Mesendoderm (in vitro differentiated cells): Measurements from ENCODE around the gene C2orf81.
"Not testable (repeated sequence)": the region's sequence is repeated elsewhere in the genome, so short reads cannot be mapped to it uniquely, and the experiment has no call there.

Experiments used
- DNase-seq: peaks from one replicate; pipeline ENCODE4 v3.0.0; 2013
- H2AK5ac ChIP-seq: 2 replicates; pipeline ENCODE4 v1.6.1; 2013; ENCODE audit warnings: low read length, inconsistent platforms
- H2BK120ac ChIP-seq: 2 replicates; pipeline ENCODE4 v1.6.1; 2013; ENCODE audit warnings: low read depth, mild to moderate bottlenecking, low read length, moderate library complexity, mixed read lengths
- H2BK15ac ChIP-seq: replicated peaks from 2 replicates; pipeline ENCODE4 v1.6.1; 2013; ENCODE audit warnings: low read depth, mild to moderate bottlenecking, moderate library complexity
- H2BK5ac ChIP-seq: 2 replicates; pipeline ENCODE4 v1.6.1; 2013; ENCODE audit warnings: low read length, inconsistent platforms
- H3K18ac ChIP-seq: 2 replicates; pipeline ENCODE4 v1.6.1; 2013; ENCODE audit warnings: mild to moderate bottlenecking, low read length, mixed read lengths
- H3K23ac ChIP-seq: one replicate; pipeline ENCODE4 v1.6.1; 2013; ENCODE audit warnings: low read length
- H3K27ac ChIP-seq: 2 replicates; pipeline ENCODE4 v1.5.1; 2013; ENCODE audit warnings: low read depth, mild to moderate bottlenecking, inconsistent platforms, low read length, moderate library complexity
- H3K27me3 ChIP-seq: 2 replicates; pipeline ENCODE4 v1.6.1; 2013; ENCODE audit warnings: low read length, control low read depth, mild to moderate bottlenecking, inconsistent platforms; ENCODE audit not compliant: insufficient read depth, poor library complexity
- H3K36me3 ChIP-seq: 2 replicates; pipeline ENCODE4 v1.6.1; 2013; ENCODE audit warnings: low read length, inconsistent platforms; ENCODE audit not compliant: control insufficient read depth, insufficient read depth
- H3K4ac ChIP-seq: one replicate; pipeline ENCODE4 v1.6.1; 2013; ENCODE audit warnings: low read depth, mild to moderate bottlenecking, low read length, moderate library complexity
- H3K4me1 ChIP-seq: 2 replicates; pipeline ENCODE4 v1.6.1; 2013; ENCODE audit warnings: low read depth, low read length, inconsistent platforms; ENCODE audit not compliant: control insufficient read depth
- H3K4me2 ChIP-seq: 2 replicates; pipeline ENCODE4 v1.6.1; 2013; ENCODE audit warnings: low read length
- H3K4me3 ChIP-seq: 2 replicates; pipeline ENCODE4 v1.5.1; 2013; ENCODE audit warnings: mild to moderate bottlenecking, low read length
- H3K56ac ChIP-seq: one replicate; pipeline ENCODE4 v1.6.1; 2013; ENCODE audit warnings: low read length
- H3K79me1 ChIP-seq: 2 replicates; pipeline ENCODE4 v1.6.1; 2013; ENCODE audit warnings: low read length, inconsistent platforms
- H3K79me2 ChIP-seq: 2 replicates; pipeline ENCODE4 v1.6.1; 2013; ENCODE audit warnings: mild to moderate bottlenecking, low read length; ENCODE audit not compliant: control insufficient read depth, insufficient read depth
- H3K9ac ChIP-seq: 2 replicates; pipeline ENCODE4 v1.6.1; 2013; ENCODE audit warnings: low read length, inconsistent platforms
- H4K5ac ChIP-seq: one replicate; pipeline ENCODE4 v1.6.1; 2013; ENCODE audit warnings: low read length
- H4K8ac ChIP-seq: one replicate; pipeline ENCODE4 v1.6.1; 2013; ENCODE audit warnings: low read depth, mild to moderate bottlenecking, control low read depth, low read length, moderate library complexity
- WGBS: extraction: QIAGEN DNeasy Blood & Tissue Kit; methylation state at CpG from one replicate; pipeline ENCODE4 v1.1.7; 2013; ENCODE audit warnings: low lambda C conversion rate, missing lambda C conversion rate; ENCODE audit not compliant: insufficient coverage; ENCODE audit errors: extremely low coverage; 5-methylcytosine and 5-hydroxymethylcytosine counted together

C2orf81 gene

GRCh38 chr2:74447230-74447999, 26.0 kb upstream of the C2orf81 start:
- Histone ChIP-seq H3K36me3 (no peaks in the 10 kb centered on the region), H2BK15ac (no peak overlapping the region), H3K79me2 (no peaks in the 10 kb centered on the region), H3K79me1 (no peaks in the 10 kb centered on the region), H2AK5ac (no peak overlapping the region), H2BK5ac (no peak overlapping the region), H3K4ac (no peak overlapping the region), H4K5ac (no peak overlapping the region), H3K23ac (no peak overlapping the region), H3K27me3 (no peaks in the 10 kb centered on the region), H3K56ac (no peak overlapping the region), H3K4me1 (no peaks in the 10 kb centered on the region), H3K4me3 (no peak overlapping the region), H3K4me2 (no peak overlapping the region), H3K27ac (no peak overlapping the region), H3K9ac (no peak overlapping the region), H4K8ac (no peak overlapping the region), H2BK120ac (no peak overlapping the region), H3K18ac (no peak overlapping the region)
- no CpG with 5 or more reads among the region's 5 CpGs for WGBS
- no peak for DNase-seq

- no peaks in the 10 kb centered on the region for H3K36me3 ChIP-seq
- peaks cover 10% of the 10 kb centered on the region for H3K79me2 ChIP-seq
- H3K4me1 ChIP-seq: peaks cover under 1% of the 10 kb centered on the region
- no peak overlapping the region for H3K18ac ChIP-seq
- H3K79me1 ChIP-seq: peaks cover 4% of the 10 kb centered on the region
- no peak overlapping the region for H3K4ac ChIP-seq
- no peak overlapping the region for H4K8ac ChIP-seq
- H3K9ac ChIP-seq: no peak overlapping the region
- no peak overlapping the region for H3K4me3 ChIP-seq
- H3K23ac ChIP-seq: no peak overlapping the region
- no peak overlapping the region for H3K56ac ChIP-seq
- H2BK15ac ChIP-seq: no peak overlapping the region
- no peak for DNase-seq
- no peak overlapping the region for H3K27ac ChIP-seq
- no peak overlapping the region for H2AK5ac ChIP-seq
- no peak overlapping the region for H4K5ac ChIP-seq
- no CpG with 5 or more reads among the region's 5 CpGs for WGBS
- H2BK5ac ChIP-seq: no peak overlapping the region
- H2BK120ac ChIP-seq: no peak overlapping the region
- H3K27me3 ChIP-seq: no peaks in the 10 kb centered on the region
- H3K4me2 ChIP-seq: no peak overlapping the region
These were observed 23.3 kb upstream of the C2orf81 start for GRCh38 chr2:74444498-74445318.

GRCh38 chr2:74442483-74443297, 21.3 kb upstream of the C2orf81 start:
- not testable (repeated sequence) for H2BK15ac ChIP-seq, H3K23ac ChIP-seq, H4K8ac ChIP-seq, H3K27me3 ChIP-seq, H2BK120ac ChIP-seq, H3K18ac ChIP-seq, H3K4me3 ChIP-seq, H3K36me3 ChIP-seq, H3K4ac ChIP-seq, H2BK5ac ChIP-seq, H4K5ac ChIP-seq, H2AK5ac ChIP-seq, DNase-seq
- peak overlapping the region; percentile 15 for H3K56ac ChIP-seq
- peaks cover 20% of the 10 kb centered on the region for H3K79me1 ChIP-seq
- peak overlapping the region; percentile 3 for H3K4me2 ChIP-seq
- peak overlapping the region; percentile 96 for H3K9ac ChIP-seq
- peaks cover 12% of the 10 kb centered on the region for H3K4me1 ChIP-seq
- peaks cover 30% of the 10 kb centered on the region for H3K79me2 ChIP-seq
- no CpG with 5 or more reads among the region's 16 CpGs for WGBS
- H3K27ac ChIP-seq: peak overlapping the region; percentile 88

- Histone ChIP-seq H3K18ac (peak within 1 kb of the TSS; percentile 60), H3K23ac (peak within 1 kb of the TSS; percentile 92), H3K4ac (peak within 1 kb of the TSS; percentile 81), H3K79me1 (peaks cover 25% of the 10 kb centered on the region), H3K27ac (peak within 1 kb of the TSS; percentile 88), H2BK120ac (no peak within 1 kb of the TSS), H3K79me2 (peaks cover 37% of the 10 kb centered on the region), H2BK15ac (no peak within 1 kb of the TSS), H3K9ac (peak within 1 kb of the TSS; percentile 96), H2BK5ac (peak within 1 kb of the TSS; percentile 81), H3K56ac (peak within 1 kb of the TSS; percentile 99), H2AK5ac (no peak within 1 kb of the TSS), H3K36me3 (no peaks in the 10 kb centered on the region), H4K5ac (no peak within 1 kb of the TSS), H3K4me3 (peak within 1 kb of the TSS; percentile 85), H3K4me1 (peaks cover 18% of the 10 kb centered on the region), H3K27me3 (no peaks in the 10 kb centered on the region), H3K4me2 (peak within 1 kb of the TSS; percentile 42), H4K8ac (no peak within 1 kb of the TSS)
- no CpG with 5 or more reads among the region's 75 CpGs for WGBS
- peak; percentile 94 for DNase-seq
These were observed 20.5 kb upstream of the C2orf81 start, which contains the start of gene RTKN for GRCh38 chr2:74441690-74442482. TSS of gene RTKN (minus strand) at chr2:74441937. CDS start at chr2:74441816, 121 bp downstream.

- no peak overlapping the region for H2BK120ac ChIP-seq
- peak overlapping the region; percentile 60 for H3K18ac ChIP-seq
- H3K4me3 ChIP-seq: peak overlapping the region; percentile 85
- no peak overlapping the region for H4K5ac ChIP-seq
- no peaks in the 10 kb centered on the region for H3K27me3 ChIP-seq
- peaks cover 27% of the 10 kb centered on the region for H3K79me1 ChIP-seq
- H2AK5ac ChIP-seq: no peak overlapping the region
- peak overlapping the region; percentile 92 for H3K23ac ChIP-seq
- DNase-seq: no peak
- H3K27ac ChIP-seq: peak overlapping the region; percentile 88
- H2BK15ac ChIP-seq: no peak overlapping the region
- peaks cover 18% of the 10 kb centered on the region for H3K4me1 ChIP-seq
- H3K4ac ChIP-seq: peak overlapping the region; percentile 81
- H4K8ac ChIP-seq: no peak overlapping the region
- peaks cover 43% of the 10 kb centered on the region for H3K79me2 ChIP-seq
- H3K56ac ChIP-seq: peak overlapping the region; percentile 99
- H3K36me3 ChIP-seq: no peaks in the 10 kb centered on the region
- WGBS: no CpG with 5 or more reads among the region's 33 CpGs
- H2BK5ac ChIP-seq: peak overlapping the region; percentile 81
- H3K4me2 ChIP-seq: peak overlapping the region; percentile 42
- peak overlapping the region; percentile 96 for H3K9ac ChIP-seq
These were observed 19.8 kb upstream of the C2orf81 start for GRCh38 chr2:74441170-74441689.
